ENCODE measurements around the gene EFHD1.

Gene EFHD1

DNA sequence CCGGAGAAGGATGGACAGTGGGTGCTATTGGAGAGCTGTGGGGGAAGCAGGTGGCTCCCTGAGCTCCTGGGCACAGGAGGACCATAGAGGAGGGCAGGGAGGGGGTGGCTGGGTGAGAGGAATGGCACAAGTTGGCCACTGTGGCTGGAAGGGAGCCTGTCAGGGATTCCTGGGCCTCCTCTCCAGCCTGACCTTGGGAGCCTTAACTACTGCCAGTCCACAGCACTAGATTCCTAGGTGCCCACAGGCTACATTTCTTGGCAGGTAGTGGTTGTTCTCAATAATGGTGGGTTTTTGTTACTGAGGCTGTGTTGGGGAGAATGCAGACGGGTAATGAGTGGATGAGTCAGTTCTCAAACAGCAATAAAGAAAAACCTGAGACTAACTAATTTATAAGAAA lies 26.0 kb downstream of the EFHD1 start:
- Histone ChIP-seq H3K4me3 (ENCODE audit: low read length) (no peak overlapping the region), H3K36me3 (replicated peaks; ENCODE audit: insufficient read depth, low read length) (no peaks in the 10 kb centered on the region), H2AFZ (ENCODE audit: low read length) (no peak overlapping the region), H3K27me3 (replicated peaks; ENCODE audit: insufficient read depth, low read length) (no peaks in the 10 kb centered on the region), H3K27ac (ENCODE audit: low read length) (no peak overlapping the region), H3F3A (ENCODE audit: insufficient read depth, low read length) (no peaks in the 10 kb centered on the region), H3K9me2 (replicated peaks; ENCODE audit: insufficient read depth, low read length) (no peaks in the 10 kb centered on the region), H3K9ac (ENCODE audit: low read length) (no peak overlapping the region), H3K9me3 (replicated peaks; ENCODE audit: insufficient read depth, low read length) (no peaks in the 10 kb centered on the region), H3K4me2 (ENCODE audit: low read depth, low read length) (no peak overlapping the region), H3K4me1 (ENCODE audit: low read length) (no peaks in the 10 kb centered on the region), H4K20me1 (ENCODE audit: insufficient read depth, low read length) (no peaks in the 10 kb centered on the region), H3K79me2 (ENCODE audit: low read length) (no peaks in the 10 kb centered on the region)
- no peak for DNase-seq
- TF ChIP-seq EZH2phosphoT487 (IDR thresholded peaks at IDR 0.05; ENCODE audit: low read length): no peak
- TF ChIP-seq CTCF (IDR thresholded peaks at IDR 0.05; ENCODE audit: low read length): no peak
- TF ChIP-seq EZH2 (optimal IDR thresholded peaks at IDR 0.05; ENCODE audit: low read depth, low read length): no peak

- H3K4me3 ChIP-seq (ENCODE audit: low read length): no peak overlapping the region
- H3K4me2 ChIP-seq (ENCODE audit: low read depth, low read length): no peak overlapping the region
- no peaks in the 10 kb centered on the region for H3F3A ChIP-seq (ENCODE audit: insufficient read depth, low read length)
- H3K79me2 ChIP-seq (ENCODE audit: low read length): no peaks in the 10 kb centered on the region
- no peaks in the 10 kb centered on the region for H3K9me3 ChIP-seq (replicated peaks; ENCODE audit: insufficient read depth, low read length)
- H3K36me3 ChIP-seq (replicated peaks; ENCODE audit: insufficient read depth, low read length): no peaks in the 10 kb centered on the region
- no peaks in the 10 kb centered on the region for H3K27me3 ChIP-seq (replicated peaks; ENCODE audit: insufficient read depth, low read length)
- H3K27ac ChIP-seq (ENCODE audit: low read length): no peak overlapping the region
- TF ChIP-seq EZH2 (optimal IDR thresholded peaks at IDR 0.05; ENCODE audit: low read depth, low read length): no peak
- TF ChIP-seq CTCF (IDR thresholded peaks at IDR 0.05; ENCODE audit: low read length): no peak
- no peak for TF ChIP-seq EZH2phosphoT487 (IDR thresholded peaks at IDR 0.05; ENCODE audit: low read length)
- no peaks in the 10 kb centered on the region for H4K20me1 ChIP-seq (ENCODE audit: insufficient read depth, low read length)
- H2AFZ ChIP-seq (ENCODE audit: low read length): no peak overlapping the region
- no peaks in the 10 kb centered on the region for H3K9me2 ChIP-seq (replicated peaks; ENCODE audit: insufficient read depth, low read length)
- no peak overlapping the region for H3K9ac ChIP-seq (ENCODE audit: low read length)
- no peak for DNase-seq
- no peaks in the 10 kb centered on the region for H3K4me1 ChIP-seq (ENCODE audit: low read length)
These were observed 29.3 kb downstream of the EFHD1 start for GRCh38 chr2:232662486-232663260.

- no peak overlapping the region for H3K4me3 ChIP-seq (ENCODE audit: low read length)
- no peaks in the 10 kb centered on the region for H3K79me2 ChIP-seq (ENCODE audit: low read length)
- H3K9me3 ChIP-seq (replicated peaks; ENCODE audit: insufficient read depth, low read length): no peaks in the 10 kb centered on the region
- no peak overlapping the region for H3K4me2 ChIP-seq (ENCODE audit: low read depth, low read length)
- no peak overlapping the region for H3K9ac ChIP-seq (ENCODE audit: low read length)
- TF ChIP-seq EZH2 (optimal IDR thresholded peaks at IDR 0.05; ENCODE audit: low read depth, low read length): no peak
- TF ChIP-seq EZH2phosphoT487 (IDR thresholded peaks at IDR 0.05; ENCODE audit: low read length): no peak
- no peak for TF ChIP-seq CTCF (IDR thresholded peaks at IDR 0.05; ENCODE audit: low read length)
- no peaks in the 10 kb centered on the region for H3F3A ChIP-seq (ENCODE audit: insufficient read depth, low read length)
- no peaks in the 10 kb centered on the region for H3K27me3 ChIP-seq (replicated peaks; ENCODE audit: insufficient read depth, low read length)
- H3K4me1 ChIP-seq (ENCODE audit: low read length): no peaks in the 10 kb centered on the region
- no peak overlapping the region for H3K27ac ChIP-seq (ENCODE audit: low read length)
- H4K20me1 ChIP-seq (ENCODE audit: insufficient read depth, low read length): no peaks in the 10 kb centered on the region
- no peaks in the 10 kb centered on the region for H3K9me2 ChIP-seq (replicated peaks; ENCODE audit: insufficient read depth, low read length)
- no peak for DNase-seq
- H3K36me3 ChIP-seq (replicated peaks; ENCODE audit: insufficient read depth, low read length): no peaks in the 10 kb centered on the region
- H2AFZ ChIP-seq (ENCODE audit: low read length): no peak overlapping the region
These were observed 32.8 kb downstream of the EFHD1 start for GRCh38 chr2:232666051-232666805.

All from MM.1S (cell line).